ENCODE data around the gene CUL4B. TPM values are rescaled to one million over a fixed set of nuclear protein-coding genes. Genes with fewer than 3 reads are reported as not detected.

The CUL4B gene
- total and polyA plus RNA-seq, 2 donors = 22.9 to 39.3 TPM

DNA sequence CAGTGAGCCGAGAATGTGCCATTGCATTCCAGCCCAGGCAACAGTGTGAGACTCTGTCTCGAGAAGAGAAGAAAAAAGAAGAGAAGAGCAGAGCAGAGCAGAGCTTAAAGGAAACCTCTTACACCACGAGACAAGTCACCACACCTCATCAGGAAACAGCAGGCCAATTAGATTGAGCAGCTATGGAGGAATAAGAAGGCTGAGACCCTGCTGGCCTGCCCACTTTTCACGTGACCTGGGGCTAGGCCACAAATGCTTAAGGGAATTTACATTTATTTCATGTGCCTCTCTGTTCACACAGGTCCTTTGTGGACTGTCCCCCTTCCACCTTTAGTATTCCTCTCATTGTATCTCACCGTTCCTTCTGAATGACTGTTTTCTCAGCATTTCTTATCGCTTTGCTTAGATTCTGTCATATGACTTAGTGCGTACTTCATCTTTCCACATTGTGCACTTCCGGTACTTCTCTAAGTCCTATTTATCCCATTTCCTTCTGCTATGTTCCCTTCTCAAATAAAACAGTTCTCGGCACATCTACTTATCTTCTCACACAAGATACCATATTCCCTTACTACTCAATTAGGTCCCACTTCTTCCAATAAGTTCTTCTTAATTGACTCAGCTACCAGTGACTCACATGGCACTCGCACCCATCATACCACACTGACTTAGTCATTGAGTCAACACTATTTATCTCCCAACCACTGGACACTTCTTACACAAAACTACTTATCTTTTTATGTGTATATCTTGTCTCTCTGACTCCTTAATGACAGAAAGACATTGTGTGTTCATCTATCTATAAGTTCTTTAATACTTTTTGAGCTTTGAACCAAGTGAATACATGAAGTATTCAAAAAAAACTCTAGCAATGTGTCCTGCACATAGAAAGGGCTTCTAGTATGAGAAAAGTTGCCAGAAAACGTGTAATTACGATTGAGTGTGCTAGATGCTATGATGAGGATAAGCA is 11.0 kb downstream of the CUL4B start:
- Histone ChIP-seq H3K4me1 (ENCODE audit: control insufficient read depth in 2 of 2, insufficient read depth in 2 of 2, low read length in 2 of 2) (no peaks in the 10 kb centered on the region), H3K27me3 (ENCODE audit: control insufficient read depth in 2 of 2, insufficient read depth in 1 of 2, low read length in 1 of 2) (no peaks in the 10 kb centered on the region), H3K36me3 (ENCODE audit: control insufficient read depth in 2 of 2, insufficient read depth in 2 of 2, low read length in 1 of 2) (peaks cover 0 to 6% of the 10 kb centered on the region in 2 donors), H3K9me3 (ENCODE audit: control insufficient read depth in 2 of 2, insufficient read depth in 1 of 2, low read length in 1 of 2) (no peaks in the 10 kb centered on the region), H3K4me3 (ENCODE audit: low read length in 2 of 2) (no peak overlapping the region), H3K27ac (ENCODE audit: low read depth in 1 of 2, low read length in 1 of 2) (no peak overlapping the region)
- 92% methylated on average over 12 of the region's 12 CpGs for WGBS
- no peak for DNase-seq (ENCODE audit: low read depth in 6 of 9, low spot score in 9 of 9)

DNA sequence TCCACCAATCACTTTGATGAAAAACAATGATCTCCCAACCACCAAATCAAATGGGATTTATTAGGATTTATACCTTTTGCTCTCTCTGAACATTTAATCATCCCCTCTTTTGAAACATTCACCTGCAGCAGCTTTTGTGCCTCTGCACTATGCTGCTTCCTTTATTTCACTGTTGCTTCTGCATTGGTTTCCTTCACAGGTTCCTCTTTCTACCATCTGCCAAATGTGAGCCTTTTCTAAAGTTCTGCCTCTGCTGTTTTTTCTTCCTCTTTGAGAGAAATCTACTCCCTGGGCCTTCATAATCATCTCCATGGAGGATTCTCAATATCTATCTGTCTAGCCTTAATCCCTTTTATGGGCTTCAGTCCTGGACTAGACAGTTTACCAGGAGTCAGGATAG is 24.7 kb downstream of the CUL4B start:
- no peaks in the 10 kb centered on the region for H3K4me1 ChIP-seq (ENCODE audit: control insufficient read depth in 2 of 2, insufficient read depth in 2 of 2, low read length in 2 of 2)
- no peak for DNase-seq (ENCODE audit: low read depth in 6 of 9, low spot score in 9 of 9)
- H3K4me3 ChIP-seq (ENCODE audit: low read length in 2 of 2) = no peak overlapping the region
- H3K27ac ChIP-seq (ENCODE audit: low read depth in 1 of 2, low read length in 1 of 2) = no peak overlapping the region
- H3K27me3 ChIP-seq (ENCODE audit: control insufficient read depth in 2 of 2, insufficient read depth in 1 of 2, low read length in 1 of 2) = no peaks in the 10 kb centered on the region
- H3K36me3 ChIP-seq (ENCODE audit: control insufficient read depth in 2 of 2, insufficient read depth in 2 of 2, low read length in 1 of 2) = peaks cover 4 to 46% of the 10 kb centered on the region in 2 donors
- no peaks in the 10 kb centered on the region for H3K9me3 ChIP-seq (ENCODE audit: control insufficient read depth in 2 of 2, insufficient read depth in 1 of 2, low read length in 1 of 2)

GRCh38 chrX:120534413-120535205 is 26.2 kb downstream of the CUL4B start:
- H3K27me3 ChIP-seq (ENCODE audit: control insufficient read depth in 2 of 2, insufficient read depth in 1 of 2, low read length in 1 of 2) = no peaks in the 10 kb centered on the region
- peaks cover 4 to 43% of the 10 kb centered on the region in 2 donors for H3K36me3 ChIP-seq (ENCODE audit: control insufficient read depth in 2 of 2, insufficient read depth in 2 of 2, low read length in 1 of 2)
- H3K9me3 ChIP-seq (ENCODE audit: control insufficient read depth in 2 of 2, insufficient read depth in 1 of 2, low read length in 1 of 2) = no peaks in the 10 kb centered on the region
- DNase-seq (ENCODE audit: low read depth in 6 of 9, low spot score in 9 of 9) = no peak
- no peaks in the 10 kb centered on the region for H3K4me1 ChIP-seq (ENCODE audit: control insufficient read depth in 2 of 2, insufficient read depth in 2 of 2, low read length in 2 of 2)
- no peak overlapping the region for H3K27ac ChIP-seq (ENCODE audit: low read depth in 1 of 2, low read length in 1 of 2)
- over 99% methylated on average over 3 of the region's 3 CpGs for WGBS
- H3K4me3 ChIP-seq (ENCODE audit: low read length in 2 of 2) = no peak overlapping the region

GRCh38 chrX:120522820-120523219 is 37.9 kb downstream of the CUL4B start:
- H3K27me3 ChIP-seq (ENCODE audit: control insufficient read depth in 2 of 2, insufficient read depth in 1 of 2, low read length in 1 of 2) = no peaks in the 10 kb centered on the region
- no peak for DNase-seq (ENCODE audit: low read depth in 6 of 9, low spot score in 9 of 9)
- no peaks in the 10 kb centered on the region for H3K9me3 ChIP-seq (ENCODE audit: control insufficient read depth in 2 of 2, insufficient read depth in 1 of 2, low read length in 1 of 2)
- WGBS = 98% methylated on average over 5 of the region's 5 CpGs
- peaks cover 0 to 6% of the 10 kb centered on the region in 2 donors for H3K36me3 ChIP-seq (ENCODE audit: control insufficient read depth in 2 of 2, insufficient read depth in 2 of 2, low read length in 1 of 2)
- H3K27ac ChIP-seq (ENCODE audit: low read depth in 1 of 2, low read length in 1 of 2) = no peak overlapping the region
- no peaks in the 10 kb centered on the region for H3K4me1 ChIP-seq (ENCODE audit: control insufficient read depth in 2 of 2, insufficient read depth in 2 of 2, low read length in 2 of 2)
- no peak overlapping the region for H3K4me3 ChIP-seq (ENCODE audit: low read length in 2 of 2)

GRCh38 chrX:120517936-120518335 is 42.8 kb downstream of the CUL4B start:
- no peak overlapping the region for H3K4me3 ChIP-seq (ENCODE audit: low read length in 2 of 2)
- WGBS = 97% methylated on average over 3 of the region's 3 CpGs
- H3K27ac ChIP-seq (ENCODE audit: low read depth in 1 of 2, low read length in 1 of 2) = no peak overlapping the region
- H3K27me3 ChIP-seq (ENCODE audit: control insufficient read depth in 2 of 2, insufficient read depth in 1 of 2, low read length in 1 of 2) = no peaks in the 10 kb centered on the region
- H3K9me3 ChIP-seq (ENCODE audit: control insufficient read depth in 2 of 2, insufficient read depth in 1 of 2, low read length in 1 of 2) = no peaks in the 10 kb centered on the region
- no peaks in the 10 kb centered on the region for H3K36me3 ChIP-seq (ENCODE audit: control insufficient read depth in 2 of 2, insufficient read depth in 2 of 2, low read length in 1 of 2)
- H3K4me1 ChIP-seq (ENCODE audit: control insufficient read depth in 2 of 2, insufficient read depth in 2 of 2, low read length in 2 of 2) = no peaks in the 10 kb centered on the region
- no peak for DNase-seq (ENCODE audit: low read depth in 6 of 9, low spot score in 9 of 9)

DNA sequence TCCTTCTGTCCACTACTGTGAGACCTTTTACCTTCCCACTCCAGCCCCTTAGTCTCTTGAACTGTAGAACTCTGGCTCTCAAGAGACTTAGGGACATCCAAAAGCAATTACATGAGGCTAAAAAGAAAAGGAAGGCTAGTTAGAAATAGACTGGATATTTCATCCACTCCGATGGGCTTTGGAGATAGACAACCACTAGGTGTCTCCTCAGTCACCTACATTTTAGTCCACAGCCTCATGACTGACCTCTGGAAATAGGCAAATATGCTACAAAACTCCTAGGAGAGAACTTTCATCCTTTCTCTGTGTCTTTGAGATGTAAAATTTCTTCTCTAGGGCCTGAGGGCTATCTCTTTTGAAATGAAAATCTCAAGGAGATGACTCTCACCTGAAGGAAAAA is 46.5 kb downstream of the CUL4B start:
- WGBS = 57% methylated on average over 1 of the region's 1 CpG
- no peak overlapping the region for H3K4me3 ChIP-seq (ENCODE audit: low read length in 2 of 2)
- no peaks in the 10 kb centered on the region for H3K36me3 ChIP-seq (ENCODE audit: control insufficient read depth in 2 of 2, insufficient read depth in 2 of 2, low read length in 1 of 2)
- no peaks in the 10 kb centered on the region for H3K27me3 ChIP-seq (ENCODE audit: control insufficient read depth in 2 of 2, insufficient read depth in 1 of 2, low read length in 1 of 2)
- no peak overlapping the region for H3K27ac ChIP-seq (ENCODE audit: low read depth in 1 of 2, low read length in 1 of 2)
- no peaks in the 10 kb centered on the region for H3K4me1 ChIP-seq (ENCODE audit: control insufficient read depth in 2 of 2, insufficient read depth in 2 of 2, low read length in 2 of 2)
- no peak for DNase-seq (ENCODE audit: low read depth in 6 of 9, low spot score in 9 of 9)
- no peaks in the 10 kb centered on the region for H3K9me3 ChIP-seq (ENCODE audit: control insufficient read depth in 2 of 2, insufficient read depth in 1 of 2, low read length in 1 of 2)

DNA sequence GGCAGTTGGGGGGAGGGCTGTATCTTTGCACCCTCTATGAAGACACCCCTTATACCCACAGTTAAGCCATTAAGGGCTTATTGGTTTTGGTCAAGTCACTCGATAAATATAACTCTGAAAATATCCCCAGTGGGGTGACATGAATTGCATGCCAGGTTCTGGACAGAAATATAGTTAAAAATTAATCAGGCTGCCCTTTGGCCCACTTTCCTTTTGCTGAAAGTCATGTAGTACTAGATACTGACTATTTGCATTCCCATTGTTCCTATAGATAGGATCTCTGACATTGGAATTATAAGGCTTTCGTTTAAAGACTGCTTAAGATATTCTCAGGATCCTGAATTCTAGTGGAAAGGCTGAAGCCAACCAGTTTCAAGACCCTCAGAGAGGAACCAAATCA is 48.1 kb downstream of the CUL4B start:
- H3K4me1 ChIP-seq (ENCODE audit: control insufficient read depth in 2 of 2, insufficient read depth in 2 of 2, low read length in 2 of 2) = no peaks in the 10 kb centered on the region
- no peaks in the 10 kb centered on the region for H3K9me3 ChIP-seq (ENCODE audit: control insufficient read depth in 2 of 2, insufficient read depth in 1 of 2, low read length in 1 of 2)
- WGBS = 93% methylated on average over 2 of the region's 2 CpGs
- no peaks in the 10 kb centered on the region for H3K27me3 ChIP-seq (ENCODE audit: control insufficient read depth in 2 of 2, insufficient read depth in 1 of 2, low read length in 1 of 2)
- H3K4me3 ChIP-seq (ENCODE audit: low read length in 2 of 2) = no peak overlapping the region
- H3K27ac ChIP-seq (ENCODE audit: low read depth in 1 of 2, low read length in 1 of 2) = no peak overlapping the region
- no peak for DNase-seq (ENCODE audit: low read depth in 6 of 9, low spot score in 9 of 9)
- no peaks in the 10 kb centered on the region for H3K36me3 ChIP-seq (ENCODE audit: control insufficient read depth in 2 of 2, insufficient read depth in 2 of 2, low read length in 1 of 2)

GRCh38 chrX:120512222-120512621 is 48.5 kb downstream of the CUL4B start:
- Histone ChIP-seq H3K9me3 (ENCODE audit: control insufficient read depth in 2 of 2, insufficient read depth in 1 of 2, low read length in 1 of 2) (no peaks in the 10 kb centered on the region), H3K4me1 (ENCODE audit: control insufficient read depth in 2 of 2, insufficient read depth in 2 of 2, low read length in 2 of 2) (no peaks in the 10 kb centered on the region), H3K36me3 (ENCODE audit: control insufficient read depth in 2 of 2, insufficient read depth in 2 of 2, low read length in 1 of 2) (no peaks in the 10 kb centered on the region), H3K27ac (ENCODE audit: low read depth in 1 of 2, low read length in 1 of 2) (no peak overlapping the region), H3K27me3 (ENCODE audit: control insufficient read depth in 2 of 2, insufficient read depth in 1 of 2, low read length in 1 of 2) (no peaks in the 10 kb centered on the region), H3K4me3 (ENCODE audit: low read length in 2 of 2) (no peak overlapping the region)
- no peak for DNase-seq (ENCODE audit: low read depth in 6 of 9, low spot score in 9 of 9)
- WGBS = 100% methylated on average over 3 of the region's 3 CpGs

DNA sequence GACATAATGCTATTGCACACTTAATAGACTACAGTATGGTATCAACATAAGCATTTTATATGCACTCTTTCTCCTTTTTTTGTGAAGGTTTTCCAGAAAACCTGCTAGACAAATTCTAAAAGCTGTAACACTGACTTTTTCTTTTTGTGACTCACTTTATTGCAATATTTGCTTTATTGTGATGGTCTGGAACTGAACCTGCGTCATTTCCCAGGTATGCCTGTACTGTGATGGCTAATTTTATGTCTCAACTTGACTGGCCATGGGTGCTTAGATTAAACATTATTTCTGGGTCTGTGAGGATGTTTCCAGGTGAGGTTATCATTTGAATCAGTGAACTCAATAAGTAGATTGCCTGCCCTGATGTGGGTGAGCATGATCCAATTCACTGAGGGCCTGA is 56.2 kb downstream of the CUL4B start:
- H3K9me3 ChIP-seq (ENCODE audit: control insufficient read depth in 2 of 2, insufficient read depth in 1 of 2, low read length in 1 of 2) = no peaks in the 10 kb centered on the region
- no peak overlapping the region for H3K4me3 ChIP-seq (ENCODE audit: low read length in 2 of 2)
- no peaks in the 10 kb centered on the region for H3K27me3 ChIP-seq (ENCODE audit: control insufficient read depth in 2 of 2, insufficient read depth in 1 of 2, low read length in 1 of 2)
- 100% methylated on average over 1 of the region's 1 CpG for WGBS
- no peaks in the 10 kb centered on the region for H3K4me1 ChIP-seq (ENCODE audit: control insufficient read depth in 2 of 2, insufficient read depth in 2 of 2, low read length in 2 of 2)
- DNase-seq (ENCODE audit: low read depth in 6 of 9, low spot score in 9 of 9) = no peak
- H3K27ac ChIP-seq (ENCODE audit: low read depth in 1 of 2, low read length in 1 of 2) = no peak overlapping the region
- no peaks in the 10 kb centered on the region for H3K36me3 ChIP-seq (ENCODE audit: control insufficient read depth in 2 of 2, insufficient read depth in 2 of 2, low read length in 1 of 2)
